ENCODE measurements around the gene TAF1A.
"Not testable (repeated sequence)": the region's sequence is repeated elsewhere in the genome, so short reads cannot be mapped to it uniquely, and the experiment has no call there.

Gene TAF1A

GRCh38 chr1:222617367-222617951 lies 27.7 kb upstream of the TAF1A start:
- TF ChIP-seq, protein P1, sequence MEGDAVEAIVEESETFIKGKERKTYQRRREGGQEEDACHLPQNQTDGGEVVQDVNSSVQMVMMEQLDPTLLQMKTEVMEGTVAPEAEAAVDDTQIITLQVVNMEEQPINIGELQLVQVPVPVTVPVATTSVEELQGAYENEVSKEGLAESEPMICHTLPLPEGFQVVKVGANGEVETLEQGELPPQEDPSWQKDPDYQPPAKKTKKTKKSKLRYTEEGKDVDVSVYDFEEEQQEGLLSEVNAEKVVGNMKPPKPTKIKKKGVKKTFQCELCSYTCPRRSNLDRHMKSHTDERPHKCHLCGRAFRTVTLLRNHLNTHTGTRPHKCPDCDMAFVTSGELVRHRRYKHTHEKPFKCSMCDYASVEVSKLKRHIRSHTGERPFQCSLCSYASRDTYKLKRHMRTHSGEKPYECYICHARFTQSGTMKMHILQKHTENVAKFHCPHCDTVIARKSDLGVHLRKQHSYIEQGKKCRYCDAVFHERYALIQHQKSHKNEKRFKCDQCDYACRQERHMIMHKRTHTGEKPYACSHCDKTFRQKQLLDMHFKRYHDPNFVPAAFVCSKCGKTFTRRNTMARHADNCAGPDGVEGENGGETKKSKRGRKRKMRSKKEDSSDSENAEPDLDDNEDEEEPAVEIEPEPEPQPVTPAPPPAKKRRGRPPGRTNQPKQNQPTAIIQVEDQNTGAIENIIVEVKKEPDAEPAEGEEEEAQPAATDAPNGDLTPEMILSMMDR (IDR thresholded peaks at IDR 0.05; ENCODE audit: control insufficient read depth, extremely low read depth, insufficient read depth), result no peak
- H3K4me3 ChIP-seq (ENCODE audit: low read depth, low read length), result peak overlapping the region; percentile 37
- peak; percentile 62 for DNase-seq (ENCODE audit: low read depth)

DNA sequence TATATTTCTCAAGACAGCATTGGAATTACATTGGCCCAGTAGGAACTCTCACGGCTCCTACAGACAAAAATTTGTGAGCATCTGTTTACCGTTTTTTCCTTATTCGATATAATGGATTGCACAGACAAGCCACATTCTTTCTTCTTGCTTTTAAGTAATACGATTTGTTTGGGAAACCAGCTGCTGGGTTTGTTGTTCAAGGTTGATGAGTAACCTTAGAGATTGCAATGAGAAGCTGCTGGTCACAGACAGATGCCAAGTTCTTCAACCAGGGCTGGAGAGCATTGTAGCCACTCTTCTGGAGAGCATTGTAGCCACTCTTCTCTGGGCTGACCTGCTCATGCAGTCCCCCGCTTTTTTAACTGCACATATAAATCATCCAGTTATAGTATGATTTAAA lies 26.8 kb upstream of the TAF1A start:
- no peak for DNase-seq (ENCODE audit: low read depth)
- TF ChIP-seq, protein P1 (IDR thresholded peaks at IDR 0.05; ENCODE audit: control insufficient read depth, extremely low read depth, insufficient read depth), result no peak
- H3K4me3 ChIP-seq (ENCODE audit: low read depth, low read length), result no peak overlapping the region

- no peak for DNase-seq (ENCODE audit: low read depth)
- TF ChIP-seq, protein P1 (IDR thresholded peaks at IDR 0.05; ENCODE audit: control insufficient read depth, extremely low read depth, insufficient read depth), result no peak
Measured at GRCh38 chr1:222613627-222614026, 23.9 kb upstream of the TAF1A start.

GRCh38 chr1:222610728-222611127 lies 21.0 kb upstream of the TAF1A start:
- no peak for DNase-seq (ENCODE audit: low read depth)

More at GRCh38 chr1:222613627-222614026, 23.9 kb upstream of the TAF1A start:
- H3K4me3 ChIP-seq (ENCODE audit: low read depth, low read length), result no peak overlapping the region

GRCh38 chr1:222609111-222609510 lies 19.4 kb upstream of the TAF1A start:
- DNase-seq (ENCODE audit: low read depth); H3K4me3 ChIP-seq (ENCODE audit: low read depth, low read length): not testable (repeated sequence)

More at GRCh38 chr1:222610728-222611127, 21.0 kb upstream of the TAF1A start:
- no peak overlapping the region for H3K4me3 ChIP-seq (ENCODE audit: low read depth, low read length)
- TF ChIP-seq, protein P1 (IDR thresholded peaks at IDR 0.05; ENCODE audit: control insufficient read depth, extremely low read depth, insufficient read depth), result no peak

DNA sequence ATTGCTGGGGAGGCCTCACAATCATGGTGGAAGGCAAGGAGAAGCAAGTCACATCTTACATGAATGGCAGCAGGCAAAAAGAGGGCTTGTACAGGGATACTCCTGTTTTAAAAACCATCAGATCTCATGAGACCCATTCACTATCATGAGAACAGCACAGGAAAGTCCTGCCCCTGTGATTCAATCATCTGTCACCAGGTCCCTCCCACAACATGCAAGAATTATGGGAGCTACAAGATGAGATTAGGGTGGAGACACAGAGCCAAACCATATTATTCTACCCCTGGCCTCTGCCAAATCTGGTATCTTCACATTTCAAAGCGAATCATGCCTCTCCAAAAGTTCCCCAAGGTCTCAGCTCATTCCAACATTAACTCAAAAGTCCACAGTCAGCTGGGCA lies 17.0 kb upstream of the TAF1A start:
- DNase-seq (ENCODE audit: low read depth), result no peak
- TF ChIP-seq, protein P1 (IDR thresholded peaks at IDR 0.05; ENCODE audit: control insufficient read depth, extremely low read depth, insufficient read depth), result no peak
- no peak overlapping the region for H3K4me3 ChIP-seq (ENCODE audit: low read depth, low read length)

DNA sequence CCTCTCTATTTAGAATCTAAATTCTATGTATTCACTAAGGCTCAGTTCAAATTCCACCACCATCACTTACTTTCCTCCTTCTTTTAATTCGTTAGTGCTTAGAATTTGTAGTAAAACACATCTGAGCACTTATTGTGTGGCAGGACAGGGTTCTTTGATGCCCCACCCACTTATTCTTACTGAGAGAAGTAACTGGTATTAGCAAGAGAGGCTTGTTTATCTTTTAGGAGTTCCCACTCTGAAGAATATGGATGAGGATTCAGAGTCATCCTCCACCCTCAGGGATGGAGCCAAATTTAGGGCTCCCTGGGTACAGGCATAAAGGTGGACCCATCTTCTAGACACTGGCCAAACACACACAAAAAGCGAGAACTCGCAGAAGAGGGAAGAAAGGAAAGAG lies 11.5 kb upstream of the TAF1A start:
- H3K4me3 ChIP-seq (ENCODE audit: low read depth, low read length), result no peak overlapping the region
- DNase-seq (ENCODE audit: low read depth), result no peak
- TF ChIP-seq, protein P1 (IDR thresholded peaks at IDR 0.05; ENCODE audit: control insufficient read depth, extremely low read depth, insufficient read depth), result no peak

Measured in LNCaP clone FGC (cell line).